HepG2 (cell line): ENCODE measurements around the gene GUCY2D. TPM values are rescaled to one million over a fixed set of nuclear protein-coding genes. Genes with fewer than 3 reads are reported as not detected.

Source experiments
- ARID2 ChIP-seq: sonication (generic); formaldehyde crosslinking; IDR thresholded peaks from 2 replicates; pipeline ENCODE4 v1.8.1; 2022; ENCODE audit warnings: mild to moderate bottlenecking, missing genetic modification reagents, borderline replicate concordance
- BRF2 ChIP-seq: sonication (generic); formaldehyde crosslinking; IDR thresholded peaks from 2 replicates; pipeline ENCODE4 v1.8.1; 2022; ENCODE audit warnings: mild to moderate bottlenecking, missing genetic modification reagents
- DRAP1 ChIP-seq: IDR thresholded peaks from 2 replicates; pipeline ENCODE4 v1.6.1; 2016; ENCODE audit warnings: missing genetic modification reagents, missing compliant biosample characterization
- RBAK ChIP-seq: sonication (generic); formaldehyde crosslinking; IDR thresholded peaks from 2 replicates; pipeline ENCODE4 v1.5.1; 2020; ENCODE audit warnings: mild to moderate bottlenecking, missing genetic modification reagents
- RBFOX2 ChIP-seq: fragments of 200-400 bp; formaldehyde crosslinking; IDR thresholded peaks from 2 replicates; pipeline ENCODE4 v1.6.1; 2017; ENCODE audit warnings: low read depth, mild to moderate bottlenecking, low read length
- SNRNP70 ChIP-seq: fragments of 200-400 bp; formaldehyde crosslinking; IDR thresholded peaks from 2 replicates; pipeline ENCODE4 v1.6.1; 2017; ENCODE audit warnings: mild to moderate bottlenecking, low read depth, low read length, moderate library complexity
- ZHX2 ChIP-seq, 2 experiments: sonication (generic) in 1 of 2; formaldehyde crosslinking in 1 of 2; IDR thresholded peaks; 2 replicates each; pipeline versions ENCODE4 v1.6.1 to v1.9.0; 2014 to 2022; ENCODE audit warnings: antibody characterized with exemption in 1 of 2, borderline replicate concordance in 1 of 2, inconsistent platforms in 1 of 2, low read depth in 1 of 2, missing genetic modification reagents in 1 of 2
- ZNF557 ChIP-seq: sonication (generic); formaldehyde crosslinking; IDR thresholded peaks from 2 replicates; pipeline ENCODE4 v1.4.0; 2020; ENCODE audit warnings: missing genetic modification reagents
- polyA plus RNA-seq, 8 experiments: library from polyadenylated mRNA; depleted of rRNA in 3 of 8; stranded (reverse) in 7 of 8; unstranded in 1 of 8; fragments of >200 nt; fragmentation: Illumina TruSeq in 4 of 8; extraction: Trizol in 4 of 8; gene quantifications; 2 replicates each; pipeline versions ENCODE4 v1.2.1 to v1.2.3, GENCODE V29; 2011 to 2016; ENCODE audit warnings: low read depth in 4 of 8, missing spikeins in 1 of 8, mixed read lengths in 1 of 8; ENCODE audit not compliant: insufficient read depth in 1 of 8
- total RNA-seq, 5 experiments: library from RNA; depleted of rRNA; stranded (reverse); fragments of >200 nt; fragmentation: Illumina TruSeq; extraction: Trizol; gene quantifications; 2 replicates each; pipeline ENCODE4 v1.2.3, GENCODE V29; 2016; ENCODE audit warnings: low read depth in 1 of 5

The GUCY2D gene
- total and polyA plus RNA-seq, 2 of the 13 experiments (the other 11 are each of a cell fraction or from before 2014, with no cell fraction given): not detected

GRCh38 chr17:8056232-8056975 is 54.0 kb downstream of the GUCY2D start (continued):
- TF ChIP-seq ZHX2 (IDR thresholded peaks at IDR 0.05; ENCODE audit: low read depth): 0 out of 2 replicates have a peak, but pooled peaks have one; percentile 33
- no peak for TF ChIP-seq ZHX2 (CRISPR knock-in tag; IDR thresholded peaks at IDR 0.05; ENCODE audit: borderline replicate concordance)
- TF ChIP-seq RBFOX2: no peak; the same call in 1 of the 2 replicates
- peak; percentile 85 for TF ChIP-seq BRF2
- TF ChIP-seq ZNF557 (CRISPR knock-in tag): no peak
- no peak for TF ChIP-seq RBAK (CRISPR knock-in tag)
- no peak for TF ChIP-seq ARID2 (CRISPR knock-in tag)
- TF ChIP-seq SNRNP70: no peak
- TF ChIP-seq DRAP1 (CRISPR knock-in tag): peak; percentile 94
